ENCODE data around the gene RNF220. TPM values are rescaled to one million over a fixed set of nuclear protein-coding genes. Genes with fewer than 3 reads are reported as not detected.

The RNF220 gene
- total and polyA plus RNA-seq, 10 donors: 59.0 to 126 (median 71.7) TPM

DNA sequence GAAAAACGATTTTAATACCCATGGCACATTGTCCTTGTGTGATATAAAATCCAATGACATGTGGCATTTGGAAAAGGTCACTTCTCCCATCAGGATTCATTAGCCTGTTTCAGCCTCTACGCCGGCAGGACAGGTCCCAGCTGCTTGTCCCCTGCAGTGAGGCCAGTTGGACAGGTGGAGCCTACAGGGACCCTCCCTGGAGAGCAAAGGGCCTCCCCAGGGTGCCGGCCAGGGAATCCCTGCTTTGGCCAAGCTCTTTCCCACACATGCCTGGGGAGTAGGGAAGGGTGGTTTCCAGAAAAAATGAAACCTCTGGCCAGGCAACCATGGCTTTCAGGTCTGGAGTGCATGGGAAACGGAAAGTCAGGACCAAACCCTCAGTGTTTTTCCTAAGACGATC is 176.2 kb downstream of the RNF220 start:
- Histone ChIP-seq H3K4me3 (no peak overlapping the region), H3K4me1 (no peaks in the 10 kb centered on the region), H3K27ac (no peak overlapping the region), H3K27me3 (replicated peaks in 1 of 7) (peaks cover 0 to 17% (median 0%) of the 10 kb centered on the region in 7 donors), H3K9me3 (no peaks in the 10 kb centered on the region), H3K36me3 (no peaks in the 10 kb centered on the region)
- TF ChIP-seq POLR2AphosphoS5 (IDR thresholded peaks at IDR 0.05): no peak
- TF ChIP-seq, protein P1, sequence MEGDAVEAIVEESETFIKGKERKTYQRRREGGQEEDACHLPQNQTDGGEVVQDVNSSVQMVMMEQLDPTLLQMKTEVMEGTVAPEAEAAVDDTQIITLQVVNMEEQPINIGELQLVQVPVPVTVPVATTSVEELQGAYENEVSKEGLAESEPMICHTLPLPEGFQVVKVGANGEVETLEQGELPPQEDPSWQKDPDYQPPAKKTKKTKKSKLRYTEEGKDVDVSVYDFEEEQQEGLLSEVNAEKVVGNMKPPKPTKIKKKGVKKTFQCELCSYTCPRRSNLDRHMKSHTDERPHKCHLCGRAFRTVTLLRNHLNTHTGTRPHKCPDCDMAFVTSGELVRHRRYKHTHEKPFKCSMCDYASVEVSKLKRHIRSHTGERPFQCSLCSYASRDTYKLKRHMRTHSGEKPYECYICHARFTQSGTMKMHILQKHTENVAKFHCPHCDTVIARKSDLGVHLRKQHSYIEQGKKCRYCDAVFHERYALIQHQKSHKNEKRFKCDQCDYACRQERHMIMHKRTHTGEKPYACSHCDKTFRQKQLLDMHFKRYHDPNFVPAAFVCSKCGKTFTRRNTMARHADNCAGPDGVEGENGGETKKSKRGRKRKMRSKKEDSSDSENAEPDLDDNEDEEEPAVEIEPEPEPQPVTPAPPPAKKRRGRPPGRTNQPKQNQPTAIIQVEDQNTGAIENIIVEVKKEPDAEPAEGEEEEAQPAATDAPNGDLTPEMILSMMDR (IDR thresholded peaks at IDR 0.05 in 8 of 11, conservative IDR thresholded peaks at IDR 0.05 in 3 of 11): no peak
- TF ChIP-seq POLR2A (IDR thresholded peaks at IDR 0.05): no peak
- 77 to 86% (median 80%) methylated on average over 6 of the region's 6 CpGs for WGBS, 5 donors
- no peak for DNase-seq
- intact Hi-C loops (cut with DNase I; ENCODE audit: low total_unique reads): no loop called here

DNA sequence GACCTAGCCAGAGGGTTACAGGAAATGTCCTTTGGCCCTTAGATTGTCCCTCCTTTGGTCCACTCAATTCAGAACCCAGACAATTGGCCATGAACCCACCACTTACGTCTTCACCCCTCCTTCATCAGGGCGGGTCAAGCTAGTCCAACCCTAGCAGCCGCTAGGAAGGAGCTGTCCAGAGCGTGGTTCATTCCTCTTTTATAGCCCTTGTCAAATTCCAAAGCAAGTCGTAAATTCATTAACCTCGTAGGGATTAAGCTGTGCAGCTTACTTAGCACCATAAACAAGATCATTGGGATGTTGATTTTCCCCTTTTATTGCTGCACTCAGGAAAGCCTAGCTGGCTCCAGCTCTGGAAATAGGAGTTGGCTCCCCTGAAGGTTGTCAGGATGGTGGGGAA is 179.1 kb downstream of the RNF220 start:
- Histone ChIP-seq H3K9me3 (no peaks in the 10 kb centered on the region), H3K27ac (no peak overlapping the region), H3K27me3 (replicated peaks in 1 of 7) (peaks cover 0 to 31% (median 0%) of the 10 kb centered on the region in 7 donors), H3K4me3 (no peak overlapping the region), H3K4me1 (no peaks in the 10 kb centered on the region), H3K36me3 (no peaks in the 10 kb centered on the region)
- TF ChIP-seq POLR2AphosphoS5 (IDR thresholded peaks at IDR 0.05): no peak
- TF ChIP-seq, protein P1 (IDR thresholded peaks at IDR 0.05 in 8 of 11, conservative IDR thresholded peaks at IDR 0.05 in 3 of 11): no peak
- TF ChIP-seq POLR2A (IDR thresholded peaks at IDR 0.05): no peak
- no peak for DNase-seq
- intact Hi-C loops (cut with DNase I; ENCODE audit: low total_unique reads): no loop called here
- WGBS, 5 donors: 48 to 88% (median 73%) methylated on average over 6 of the region's 6 CpGs

DNA sequence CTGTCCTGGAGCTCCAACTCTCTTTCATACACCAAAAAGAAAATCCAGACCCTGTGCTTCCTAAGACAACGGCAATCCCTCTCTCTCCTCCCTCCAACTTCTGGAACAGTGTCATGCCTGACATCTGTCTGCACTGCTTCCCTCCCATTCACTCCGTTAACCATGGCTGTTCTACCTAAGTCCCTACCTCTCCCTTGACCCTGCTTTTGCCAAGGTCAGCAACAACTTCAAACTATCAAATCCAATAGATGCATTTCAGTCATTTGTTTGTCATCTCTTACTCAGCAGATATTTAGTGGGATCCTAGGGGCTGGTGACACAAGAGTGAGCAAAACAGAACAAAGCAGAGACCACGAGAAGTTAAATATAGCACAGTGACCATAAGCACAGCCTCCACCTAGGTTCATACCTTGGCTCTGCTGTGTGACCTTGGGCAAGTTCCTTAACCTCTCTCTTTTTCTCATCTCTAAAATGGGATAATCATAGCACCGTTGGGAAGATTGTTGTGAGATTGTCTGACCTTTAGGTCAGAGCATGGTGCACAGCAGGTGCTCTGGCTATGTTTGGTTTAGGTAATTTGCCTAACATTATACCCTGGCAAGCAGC is 180.4 kb downstream of the RNF220 start:
- Histone ChIP-seq H3K36me3 (no peaks in the 10 kb centered on the region), H3K27me3 (replicated peaks in 1 of 7) (peaks cover 0 to 31% (median 0%) of the 10 kb centered on the region in 7 donors), H3K4me1 (no peaks in the 10 kb centered on the region), H3K4me3 (no peak overlapping the region), H3K27ac (no peak overlapping the region), H3K9me3 (no peaks in the 10 kb centered on the region)
- intact Hi-C loops (cut with DNase I; ENCODE audit: low total_unique reads): no loop called here
- DNase-seq: no peak
- 60 to 73% (median 63%) methylated on average over 4 of the region's 4 CpGs for WGBS, 5 donors
- TF ChIP-seq POLR2A (IDR thresholded peaks at IDR 0.05) (no peak), POLR2AphosphoS5 (IDR thresholded peaks at IDR 0.05) (no peak)
- TF ChIP-seq, protein P1 (IDR thresholded peaks at IDR 0.05 in 8 of 11, conservative IDR thresholded peaks at IDR 0.05 in 3 of 11): no peak

DNA sequence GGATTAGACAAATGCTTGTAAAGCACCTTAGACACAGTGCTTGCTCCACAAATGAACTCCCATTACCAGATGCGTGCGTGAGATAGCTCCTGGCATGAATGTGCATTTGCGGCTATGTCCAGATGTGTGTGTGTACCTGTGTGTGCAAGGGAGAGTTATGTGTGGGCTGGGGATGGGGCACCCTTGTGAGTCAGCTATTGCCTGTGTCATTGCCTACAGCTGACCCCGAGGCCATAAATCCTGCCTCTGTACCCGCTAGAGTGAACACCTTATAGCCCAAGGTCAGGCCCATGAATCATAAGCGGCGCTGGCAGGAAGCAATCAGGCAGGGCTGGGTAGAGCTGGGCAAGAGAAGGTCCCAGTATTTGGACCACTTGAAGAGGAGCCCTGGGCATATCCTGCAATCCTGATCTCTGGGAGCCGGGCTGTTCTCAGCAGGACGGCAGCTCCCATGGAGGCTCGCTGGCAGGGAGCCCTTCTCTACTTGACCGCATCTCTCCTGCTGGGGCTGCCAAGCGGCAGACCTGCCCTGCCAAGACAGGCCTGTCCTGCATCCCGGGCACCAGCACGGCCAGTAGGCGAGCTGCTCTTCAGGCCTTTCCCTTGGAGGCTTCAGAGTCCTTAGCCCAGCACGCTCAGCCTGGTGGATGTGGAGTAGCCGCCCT is 182.9 kb downstream of the RNF220 start:
- H3K27ac ChIP-seq: no peak overlapping the region
- TF ChIP-seq POLR2A (IDR thresholded peaks at IDR 0.05) (no peak), POLR2AphosphoS5 (IDR thresholded peaks at IDR 0.05) (no peak)
- TF ChIP-seq, protein P1 (IDR thresholded peaks at IDR 0.05 in 8 of 11, conservative IDR thresholded peaks at IDR 0.05 in 3 of 11): no peak
- intact Hi-C loops (cut with DNase I; ENCODE audit: low total_unique reads): no loop called here
- no peaks in the 10 kb centered on the region for H3K4me1 ChIP-seq
- H3K27me3 ChIP-seq (replicated peaks in 1 of 7): peaks cover 0 to 31% (median 0%) of the 10 kb centered on the region in 7 donors
- no peak overlapping the region for H3K4me3 ChIP-seq
- no peak for DNase-seq
- 75 to 94% (median 80%) methylated on average over 15 to 17 of the region's 17 CpGs for WGBS, 5 donors
- H3K9me3 ChIP-seq: no peaks in the 10 kb centered on the region
- no peaks in the 10 kb centered on the region for H3K36me3 ChIP-seq

All from spleen (tissue), 11 donors.